HG02759 (cell line): Measurements from ENCODE around the gene RAB39B.
"Not testable (repeated sequence)": the region's sequence is repeated elsewhere in the genome, so short reads cannot be mapped to it uniquely, and the experiment has no call there.

Experiments
- ATAC-seq: cut with Tn5 transposase; IDR thresholded peaks from one replicate; pipeline ENCODE4 v1.9.1; 2021; ENCODE audit warnings: mild to moderate bottlenecking, moderate library complexity; ENCODE audit not compliant: unreplicated experiment

Gene RAB39B, protein sequence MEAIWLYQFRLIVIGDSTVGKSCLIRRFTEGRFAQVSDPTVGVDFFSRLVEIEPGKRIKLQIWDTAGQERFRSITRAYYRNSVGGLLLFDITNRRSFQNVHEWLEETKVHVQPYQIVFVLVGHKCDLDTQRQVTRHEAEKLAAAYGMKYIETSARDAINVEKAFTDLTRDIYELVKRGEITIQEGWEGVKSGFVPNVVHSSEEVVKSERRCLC

DNA sequence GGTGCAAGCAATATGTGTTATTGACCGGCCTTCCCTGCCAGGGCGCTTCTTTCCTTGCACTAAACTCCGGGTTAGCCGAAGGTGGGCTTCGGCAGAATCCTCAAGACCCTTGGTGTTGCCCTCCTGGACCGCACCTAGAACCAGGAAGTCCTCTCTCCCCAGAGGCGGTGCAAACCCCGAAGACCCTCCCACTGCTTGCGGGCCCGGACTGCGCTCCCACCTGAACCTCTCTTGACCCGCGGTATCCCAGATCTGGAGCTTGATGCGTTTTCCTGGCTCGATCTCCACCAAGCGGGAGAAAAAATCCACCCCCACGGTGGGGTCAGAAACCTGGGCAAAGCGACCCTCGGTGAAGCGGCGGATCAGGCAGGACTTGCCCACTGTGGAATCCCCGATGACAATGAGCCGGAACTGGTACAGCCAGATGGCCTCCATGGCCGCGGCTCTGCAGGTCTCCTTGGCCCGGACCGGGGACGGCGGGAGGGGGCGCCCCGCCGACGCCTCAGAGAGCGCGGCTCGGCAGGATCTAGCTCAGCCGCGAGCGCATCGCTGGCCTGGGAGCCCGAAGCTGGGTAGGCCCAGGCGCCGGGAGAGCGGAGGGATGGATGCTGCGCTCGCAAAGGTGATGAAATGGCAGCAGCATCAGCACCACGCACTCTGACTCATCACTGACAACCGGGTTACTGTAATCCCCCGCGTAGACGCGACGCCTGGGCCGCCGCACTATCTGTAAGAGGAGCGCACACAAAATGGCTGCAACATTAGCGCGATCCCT is at the start of gene RAB39B:
Gene RAB39B (minus strand): TSS at position 638 of the 775 bp plus-strand sequence. CDS start 203 bp downstream, at position 435.
- ATAC-seq = peak; percentile 92

DNA sequence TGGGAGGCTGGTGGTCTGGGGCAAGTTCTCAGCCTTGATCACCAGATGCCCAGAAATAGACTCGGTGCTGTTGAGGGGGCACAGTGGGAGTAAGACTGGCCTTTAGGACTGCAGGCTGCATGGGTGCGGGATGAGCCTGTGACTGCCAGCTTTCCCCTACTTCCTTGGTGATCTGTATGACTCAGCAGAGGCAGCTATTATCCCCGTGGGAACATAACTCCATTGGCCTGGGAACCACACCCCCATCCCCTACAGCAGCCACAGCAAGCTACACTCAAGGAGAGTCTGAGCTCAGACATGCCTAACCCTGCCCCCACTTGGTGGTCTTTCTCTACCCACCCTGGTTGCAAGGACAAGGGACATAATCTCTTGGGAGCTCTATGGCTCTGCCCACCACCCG is 49.5 kb upstream of the RAB39B start:
- ATAC-seq = no peak

DNA sequence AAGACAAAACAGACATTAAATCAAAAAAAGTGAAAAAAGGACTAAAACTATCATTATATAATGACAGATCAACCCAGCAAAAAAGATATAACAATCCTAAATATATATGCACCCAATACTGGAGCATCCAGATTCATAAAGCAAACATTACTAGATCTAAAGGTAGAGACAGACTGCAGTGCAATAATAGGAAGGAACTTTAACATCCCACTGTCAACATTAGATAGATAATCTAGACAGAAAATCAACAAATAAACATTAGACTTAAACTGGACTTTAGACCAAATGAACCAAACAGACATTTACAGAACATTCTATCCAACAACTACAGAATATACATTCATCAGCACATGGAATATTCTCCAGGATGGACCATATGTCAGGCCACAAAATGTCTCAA is 29.5 kb upstream of the RAB39B start:
- ATAC-seq = no peak

DNA sequence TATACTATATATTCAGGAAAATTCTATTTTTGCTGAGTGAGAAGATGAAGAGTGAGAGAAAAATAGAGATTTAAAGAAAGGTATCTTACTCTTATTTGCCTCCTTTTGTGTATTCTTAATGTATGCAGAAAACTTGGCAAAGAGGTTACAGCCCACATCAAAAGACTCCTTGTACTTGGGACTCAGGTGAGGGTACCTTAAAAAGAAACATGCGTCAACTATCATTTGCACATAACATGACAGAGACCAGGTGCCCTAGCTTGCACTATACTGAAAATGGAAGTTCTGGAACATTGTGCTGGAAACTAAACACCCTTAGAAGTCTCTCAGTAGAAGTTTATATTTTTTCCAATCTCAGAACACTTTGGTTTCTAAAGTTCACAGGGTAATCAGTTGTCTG is 15.6 kb upstream of the RAB39B start:
- ATAC-seq = no peak

DNA sequence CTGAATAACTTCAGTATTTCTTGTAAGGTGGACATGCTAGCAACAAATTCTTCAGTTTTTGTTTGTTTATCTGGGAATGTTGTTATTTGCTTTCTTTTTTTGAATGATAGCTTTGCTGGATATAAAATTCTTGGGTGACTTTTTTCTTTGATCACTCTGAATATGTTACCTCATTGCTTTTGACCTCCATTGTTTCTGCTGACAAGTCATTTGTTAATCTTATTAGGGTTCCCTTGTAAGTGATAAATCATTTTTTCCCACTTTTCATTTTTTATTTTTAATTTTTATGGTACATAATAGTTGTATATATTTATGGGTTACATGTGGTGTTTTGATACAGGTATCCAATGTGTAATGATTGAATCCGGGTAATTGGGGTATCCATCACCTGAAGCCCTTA is 6.7 kb upstream of the RAB39B start:
- ATAC-seq = no peak

DNA sequence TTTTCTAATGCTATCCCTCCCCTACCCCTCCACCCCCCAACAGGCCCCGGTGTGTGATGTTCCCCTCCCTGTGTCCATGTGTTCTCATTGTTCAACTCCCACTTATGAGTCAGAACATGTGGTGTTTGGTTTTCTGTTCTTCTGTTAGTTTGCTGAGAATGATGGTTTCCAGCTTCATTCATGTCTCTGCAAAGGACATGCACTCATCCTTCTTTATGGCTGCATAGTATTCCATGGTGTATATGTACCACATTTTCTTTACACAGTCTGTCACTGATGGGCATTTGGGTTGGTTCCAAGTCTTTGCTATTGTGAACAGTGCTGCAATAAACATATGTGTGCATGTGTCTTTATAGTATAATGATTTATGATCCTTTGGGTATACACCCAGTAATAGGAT is 3.7 kb upstream of the RAB39B start:
- ATAC-seq = not testable (repeated sequence)

DNA sequence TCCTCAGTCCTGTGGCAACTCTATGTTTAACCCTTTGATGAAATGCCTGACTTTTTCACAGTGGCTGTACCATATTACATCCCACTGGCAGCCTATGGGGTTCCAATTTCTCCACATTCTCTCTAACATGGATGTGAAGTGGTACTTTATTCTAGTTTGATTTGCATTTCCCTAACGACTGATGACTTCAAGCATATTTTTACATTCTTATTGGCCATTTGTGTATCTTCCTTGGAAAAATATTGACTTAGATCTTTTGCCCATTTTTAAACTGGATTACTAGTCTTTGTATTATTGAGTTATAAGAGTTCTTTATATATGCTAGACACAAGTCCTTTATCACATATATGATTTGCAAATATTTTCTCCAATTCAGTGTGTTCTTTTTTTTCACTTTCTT is 2.1 kb upstream of the RAB39B start:
- no peak for ATAC-seq

DNA sequence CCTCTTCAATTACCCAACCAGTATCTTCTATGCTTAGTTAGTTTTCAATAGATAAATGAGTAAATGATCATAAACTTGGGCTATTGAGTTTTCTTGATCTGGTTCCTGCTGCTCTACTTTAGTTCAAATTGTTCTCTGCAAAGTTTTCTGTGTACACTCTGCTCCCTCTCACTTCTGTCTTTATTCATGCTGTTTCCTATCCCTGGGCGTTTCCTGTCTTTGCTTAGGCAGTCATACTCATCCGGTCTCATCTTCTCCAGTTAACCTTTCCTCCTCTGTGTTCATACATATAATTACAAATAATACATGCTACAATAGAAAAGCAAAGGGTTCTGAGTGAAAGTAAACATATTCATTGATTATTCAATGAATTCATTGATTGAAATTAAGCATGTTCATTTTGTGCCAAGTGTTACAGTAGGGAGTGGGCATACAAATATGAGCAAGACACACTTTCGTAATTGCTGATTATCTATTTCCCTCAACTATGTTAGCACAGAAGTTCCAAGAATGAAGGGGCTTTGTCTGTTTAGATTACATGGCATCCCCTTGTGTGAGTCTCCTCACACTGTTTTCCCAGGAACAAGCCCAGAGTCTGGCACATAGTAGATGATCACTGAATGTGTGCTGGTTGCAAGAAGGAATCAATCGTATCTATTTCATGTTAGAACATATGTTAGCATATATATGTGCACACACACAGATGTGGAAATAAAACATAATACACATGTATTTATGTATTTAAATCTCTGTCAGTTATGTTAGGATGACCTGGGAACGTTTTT is 1.1 kb downstream of the RAB39B start:
- no peak for ATAC-seq

DNA sequence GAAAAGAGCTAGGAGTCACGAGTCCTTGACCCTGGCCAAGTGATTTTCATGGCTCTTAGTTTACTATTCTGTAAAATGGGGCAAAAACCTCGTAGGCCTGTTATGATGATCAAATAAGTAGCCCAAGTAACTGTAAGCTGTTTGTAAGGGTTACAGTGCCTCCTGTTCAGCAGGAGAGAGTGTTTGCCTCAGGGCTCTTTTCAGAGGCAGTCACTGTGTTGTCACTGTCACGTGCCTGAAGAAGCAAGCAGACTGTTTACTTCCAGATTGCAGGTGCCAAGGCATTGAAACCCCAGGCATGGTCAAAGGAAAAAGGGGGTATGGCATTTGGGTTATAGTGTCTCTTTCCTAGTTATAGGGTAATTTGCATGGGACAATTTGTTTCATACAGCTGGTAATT is 4.5 kb downstream of the RAB39B start:
- ATAC-seq = no peak

DNA sequence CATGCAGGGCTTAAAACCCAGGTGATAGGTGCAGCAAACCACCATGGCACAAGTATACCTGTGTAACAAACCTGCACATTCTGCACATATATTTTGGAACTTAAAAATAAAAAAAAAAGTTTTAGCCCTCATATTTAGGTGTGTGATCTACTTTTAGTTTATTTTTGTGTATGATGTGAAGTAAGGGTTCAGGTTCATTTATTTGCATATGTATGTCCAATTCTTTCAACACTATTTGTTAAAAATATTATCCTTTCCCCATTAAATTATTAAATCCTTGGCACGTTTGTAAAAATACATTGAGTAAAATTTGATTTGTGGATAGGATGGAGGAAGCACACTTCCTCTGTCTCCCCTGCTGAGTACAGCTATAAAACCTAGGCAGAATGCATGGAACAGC is 12.9 kb downstream of the RAB39B start:
- no peak for ATAC-seq

DNA sequence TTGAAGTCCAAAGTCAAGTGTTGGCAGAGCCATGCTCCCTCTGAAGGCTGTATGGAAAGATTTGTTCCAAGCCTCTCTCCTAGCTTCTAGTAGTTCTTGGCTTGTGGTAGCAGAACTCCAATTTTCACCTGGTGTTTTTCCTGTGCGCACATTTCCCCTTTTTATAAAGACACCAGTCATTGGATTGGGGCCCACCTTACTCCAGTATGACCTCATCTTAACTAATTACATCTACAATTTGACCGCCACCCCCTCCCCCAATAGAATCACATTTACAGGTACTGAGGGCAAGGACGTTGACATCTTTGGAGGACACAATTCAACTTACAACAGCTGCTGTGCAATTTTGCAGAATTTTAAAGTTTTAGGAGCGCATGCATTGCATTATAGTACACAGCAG is 16.8 kb downstream of the RAB39B start:
- ATAC-seq = no peak

DNA sequence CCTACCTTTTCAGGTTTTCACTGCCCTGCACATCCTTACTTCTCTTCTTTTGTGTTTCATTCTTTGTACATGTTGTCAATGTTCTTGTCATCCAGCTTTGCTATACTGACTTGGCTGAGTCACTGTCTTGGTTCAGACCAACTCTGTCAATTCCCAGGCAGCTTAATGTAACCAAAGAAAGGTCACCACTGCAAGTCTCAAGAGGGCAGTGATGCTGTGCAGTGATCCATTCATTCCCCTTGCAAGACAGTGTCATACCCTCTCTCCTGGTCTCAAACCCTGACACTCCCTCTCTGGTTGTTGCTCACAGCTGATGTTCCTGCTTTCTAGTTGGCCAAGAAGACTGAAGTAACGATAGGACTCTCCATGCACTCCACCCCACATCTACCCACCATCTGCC is 17.5 kb downstream of the RAB39B start:
- ATAC-seq = no peak

DNA sequence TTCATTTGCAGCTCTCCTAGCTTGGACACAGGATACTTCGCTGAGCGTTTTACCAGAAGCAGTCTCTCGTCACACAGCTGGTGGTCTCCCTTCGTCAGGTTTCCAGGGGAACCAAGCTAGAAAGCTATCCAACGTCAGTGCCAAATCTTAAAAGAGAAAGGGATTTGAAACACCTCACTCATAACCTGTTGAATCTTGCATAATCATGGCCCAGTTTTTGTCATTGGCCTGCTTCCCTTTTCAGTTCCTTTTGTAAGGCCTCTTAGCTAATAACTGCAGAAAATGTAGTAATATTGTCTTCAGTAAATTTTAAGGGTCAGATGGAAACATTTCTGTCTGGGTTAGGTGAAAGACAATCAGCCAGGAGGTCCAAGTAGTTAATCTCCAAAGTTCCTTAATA is 22.0 kb downstream of the RAB39B start:
- ATAC-seq = no peak

DNA sequence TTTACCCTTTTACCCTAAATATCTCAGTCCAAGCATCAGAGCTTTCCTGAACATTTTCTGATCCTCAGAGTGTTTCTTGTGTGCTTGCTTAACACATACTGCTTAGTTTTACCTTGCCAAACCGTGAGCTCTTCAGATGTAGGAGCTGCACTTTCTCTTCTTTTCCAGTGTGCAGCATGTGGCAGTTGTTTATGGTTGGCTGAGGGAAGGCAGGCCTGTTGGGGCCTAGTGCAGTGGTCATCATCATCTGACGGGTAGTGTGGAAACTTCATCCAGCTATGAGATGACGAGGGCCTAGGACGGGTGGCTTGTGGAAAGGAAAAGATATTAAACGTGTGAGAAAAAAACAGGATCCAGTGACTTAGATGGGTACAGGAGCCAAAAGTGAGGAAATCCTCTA is 26.6 kb downstream of the RAB39B start:
- no peak for ATAC-seq

DNA sequence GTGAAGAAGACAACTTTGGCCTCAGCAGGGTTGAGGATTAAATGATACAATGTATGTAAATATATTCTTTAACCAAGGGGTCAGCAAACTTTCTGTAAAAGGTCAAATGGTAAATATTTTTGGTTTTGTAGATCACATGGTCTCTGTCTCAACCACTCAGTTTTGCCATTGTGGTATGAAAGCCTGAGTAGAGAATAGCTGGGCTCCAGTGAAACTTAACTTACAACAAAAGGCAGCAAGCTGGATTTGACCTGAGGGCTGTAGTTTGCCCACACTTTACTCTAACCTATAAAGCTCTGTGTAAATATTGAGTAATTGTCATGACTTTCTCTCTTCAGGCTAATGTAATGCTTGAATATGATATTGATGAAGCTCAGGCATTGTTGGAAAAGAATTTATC is 28.4 kb downstream of the RAB39B start:
- ATAC-seq = no peak

DNA sequence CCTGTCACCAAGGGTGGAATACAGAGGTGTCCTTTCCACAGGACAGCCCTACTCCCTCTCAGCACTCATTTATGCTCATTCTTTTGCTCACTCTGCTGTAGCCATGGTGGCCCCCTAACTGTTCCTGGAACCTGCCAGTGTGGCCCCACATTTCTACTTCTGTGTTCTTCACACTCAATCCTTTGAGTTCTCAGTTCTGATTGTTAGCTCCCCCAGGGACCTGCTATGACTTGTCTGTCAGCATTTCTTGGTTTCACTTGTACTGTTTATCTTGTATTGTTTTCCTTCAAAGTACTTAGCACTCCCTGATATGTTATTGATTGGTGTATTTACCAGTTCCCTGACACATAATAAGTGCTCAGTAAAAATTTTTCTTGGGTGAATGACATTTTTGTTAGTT is 33.1 kb downstream of the RAB39B start:
- peak; percentile 63 for ATAC-seq

DNA sequence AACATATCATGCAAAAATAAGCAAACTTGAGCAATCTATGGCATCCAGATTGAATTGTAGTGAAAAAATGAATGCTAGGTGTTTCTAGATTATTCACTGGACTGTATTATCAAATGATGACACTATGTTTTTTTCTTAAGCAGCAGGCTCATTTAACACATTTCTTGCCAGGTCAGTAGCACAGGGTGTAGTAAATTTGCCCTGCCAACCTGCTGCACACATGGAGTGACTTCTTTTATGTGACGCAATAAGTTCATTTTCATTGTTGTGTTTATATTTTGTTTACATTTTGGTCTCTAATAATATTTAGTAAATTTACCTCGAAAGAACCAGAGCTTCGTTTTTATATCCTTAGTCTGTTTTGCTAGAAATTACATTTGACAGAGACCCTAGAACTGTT is 38.5 kb downstream of the RAB39B start:
- no peak for ATAC-seq

DNA sequence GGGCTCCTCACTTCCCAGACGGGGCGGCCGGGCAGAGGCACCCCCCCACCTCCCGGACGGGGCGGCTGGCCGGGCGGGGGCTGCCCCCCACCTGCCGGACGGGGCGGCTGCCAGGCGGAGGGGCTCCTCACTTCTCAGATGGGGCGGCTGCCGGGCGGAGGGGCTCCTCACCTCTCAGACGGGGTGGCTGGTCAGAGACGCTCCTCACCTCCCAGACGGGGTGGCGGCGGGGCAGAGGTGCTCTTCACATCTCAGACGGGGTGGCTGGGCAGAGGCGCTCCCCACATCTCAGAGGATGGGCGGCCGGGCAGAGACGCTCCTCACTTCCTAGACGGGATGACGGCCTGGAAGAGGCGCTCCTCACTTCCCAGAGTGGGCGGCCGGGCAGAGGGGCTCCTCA is 40.5 kb downstream of the RAB39B start:
- not testable (repeated sequence) for ATAC-seq

DNA sequence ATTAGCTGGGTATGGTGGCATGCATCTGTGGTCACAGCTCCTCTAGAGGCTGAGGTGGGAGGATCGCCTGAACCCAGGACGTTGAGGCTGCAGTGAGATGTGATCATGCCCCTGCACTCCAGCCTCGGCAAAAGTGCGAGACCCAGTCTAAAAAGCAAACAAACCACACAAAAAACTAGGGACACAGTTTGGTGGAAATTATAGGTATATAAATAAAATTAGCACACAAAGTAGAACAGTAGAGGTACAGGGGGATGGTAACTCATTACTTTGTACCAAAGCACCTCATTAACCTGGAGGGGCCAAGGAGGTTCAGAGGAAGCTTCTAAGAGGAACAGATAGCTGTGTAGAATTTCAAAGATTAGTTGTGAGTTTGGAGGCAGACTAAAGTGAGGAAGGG is 42.9 kb downstream of the RAB39B start:
- ATAC-seq = no peak

DNA sequence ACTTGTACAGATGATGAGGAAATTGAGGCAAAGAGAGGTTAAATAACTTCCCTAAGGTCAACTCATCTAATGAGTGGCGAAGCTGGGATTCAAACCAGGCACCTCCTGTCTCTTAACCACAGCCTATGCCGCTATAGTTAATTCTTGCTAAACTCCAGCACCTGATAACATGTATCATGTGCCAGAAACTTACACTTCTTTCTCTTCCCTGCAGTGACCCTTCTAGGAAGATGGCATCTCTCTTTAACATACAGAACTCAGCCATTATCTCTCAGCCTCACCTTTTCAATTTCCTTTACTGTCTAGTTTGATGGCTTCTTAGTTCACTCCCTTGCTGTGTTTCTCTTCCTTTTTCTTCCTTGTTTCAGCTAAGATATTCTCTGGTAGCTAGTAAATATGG is 45.5 kb downstream of the RAB39B start:
- no peak for ATAC-seq

DNA sequence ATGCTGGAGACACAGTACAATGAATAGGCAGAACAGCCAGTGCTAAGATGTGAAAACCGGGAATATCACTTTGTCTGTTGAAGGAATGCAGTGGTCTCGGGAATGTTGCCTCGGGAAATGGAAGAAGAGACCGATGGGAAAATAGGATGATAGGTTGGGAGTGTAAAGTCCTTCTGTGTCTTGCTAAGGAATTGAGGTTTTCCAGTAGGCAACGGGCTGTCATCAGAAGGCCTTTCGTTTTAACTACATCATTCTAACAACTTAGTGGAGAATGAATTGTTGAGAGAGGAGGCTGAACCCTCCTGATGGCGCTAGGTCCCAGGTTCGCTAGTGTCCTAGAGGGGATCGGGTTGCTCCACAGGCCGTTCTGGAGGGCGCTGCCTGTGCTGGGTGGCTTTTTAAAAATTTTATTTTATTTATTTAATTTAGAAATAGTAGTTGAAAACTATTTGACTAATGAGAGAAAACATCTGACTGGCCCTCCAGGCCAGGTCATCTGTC is 47.3 kb downstream of the RAB39B start:
- ATAC-seq = no peak
